Osteoblast (primary cell): ENCODE data around the gene COTL1. TPM values are rescaled to one million over a fixed set of nuclear protein-coding genes. Genes with fewer than 3 reads are reported as not detected.

Experiments
- DNase-seq: peaks from one replicate; pipeline ENCODE4 v3.0.0; 2011; ENCODE audit warnings: low spot score, mixed read lengths; ENCODE audit not compliant: insufficient read length; ENCODE audit errors: missing footprints
- H2AFZ ChIP-seq: 2 replicates; pipeline ENCODE4 v1.6.0; 2011; ENCODE audit warnings: mild to moderate bottlenecking, low read length
- H3K27ac ChIP-seq: 2 replicates; pipeline ENCODE4 v1.5.1; 2011; ENCODE audit warnings: mild to moderate bottlenecking, low read depth, low read length, moderate library complexity
- H3K27me3 ChIP-seq: 2 replicates; pipeline ENCODE4 v1.6.0; 2012; ENCODE audit warnings: mild to moderate bottlenecking, control low read depth, inconsistent platforms, low read length, moderate library complexity; ENCODE audit not compliant: insufficient read depth
- H3K36me3 ChIP-seq: 2 replicates; pipeline ENCODE4 v1.5.1; 2011; ENCODE audit warnings: mild to moderate bottlenecking, low read length, control low read depth, moderate library complexity; ENCODE audit not compliant: insufficient read depth
- H3K4me1 ChIP-seq: 2 replicates; pipeline ENCODE4 v1.5.1; 2011; ENCODE audit warnings: mild to moderate bottlenecking, low read length, control low read depth, moderate library complexity; ENCODE audit not compliant: insufficient read depth
- H3K4me2 ChIP-seq: 2 replicates; pipeline ENCODE4 v1.6.0; 2011; ENCODE audit warnings: mild to moderate bottlenecking, low read length; ENCODE audit not compliant: insufficient read depth
- H3K4me3 ChIP-seq: fragments of 200-600 bp; sonication (generic); 3 replicates; pipeline ENCODE4 v1.5.1; 2012; ENCODE audit warnings: mild to moderate bottlenecking, low read length, inconsistent platforms; ENCODE audit not compliant: insufficient read depth
- H3K79me2 ChIP-seq: 2 replicates; pipeline ENCODE4 v1.6.0; 2012; ENCODE audit warnings: mild to moderate bottlenecking, low read length, control low read depth, inconsistent platforms; ENCODE audit not compliant: insufficient read depth
- H3K9me3 ChIP-seq: 2 replicates; pipeline ENCODE4 v1.5.1; 2011; ENCODE audit warnings: low read depth, low read length, control low read depth
- H4K20me1 ChIP-seq: 2 replicates; pipeline ENCODE4 v1.6.0; 2012; ENCODE audit warnings: mild to moderate bottlenecking, low read length, control low read depth; ENCODE audit not compliant: insufficient read depth
- CTCF ChIP-seq: IDR thresholded peaks from 2 replicates; pipeline ENCODE4 v1.5.1; 2011; ENCODE audit warnings: mild to moderate bottlenecking, low read depth, low read length, moderate library complexity; ENCODE audit errors: extremely low read depth
- total RNA-seq: library from RNA; depleted of rRNA; stranded (reverse); fragments of >200 nt; gene quantifications from 2 replicates; pipeline ENCODE4 v1.2.3, GENCODE V29; 2012

Gene COTL1
- total RNA-seq, 1 donor, result 145 TPM

- Histone ChIP-seq H3K4me1 (peaks cover 15% of the 10 kb centered on the region), H3K27ac (no peak overlapping the region), H2AFZ (no peak overlapping the region), H4K20me1 (peaks cover 67% of the 10 kb centered on the region), H3K4me3 (no peak overlapping the region), H3K79me2 (peaks cover 100% of the 10 kb centered on the region), H3K36me3 (peaks cover 21% of the 10 kb centered on the region), H3K4me2 (no peak overlapping the region), H3K27me3 (no peaks in the 10 kb centered on the region), H3K9me3 (no peaks in the 10 kb centered on the region)
- DNase-seq, result no peak
- TF ChIP-seq CTCF, result no peak
Measured at GRCh38 chr16:84608282-84608681, 9.6 kb downstream of the COTL1 start.

- H3K27me3 ChIP-seq, result no peaks in the 10 kb centered on the region
- H3K4me1 ChIP-seq, result peaks cover 21% of the 10 kb centered on the region
- H4K20me1 ChIP-seq, result peaks cover 68% of the 10 kb centered on the region
- H2AFZ ChIP-seq, result no peak overlapping the region
- peaks cover 17% of the 10 kb centered on the region for H3K36me3 ChIP-seq
- H3K27ac ChIP-seq, result no peak overlapping the region
- TF ChIP-seq CTCF, result no peak
- peaks cover 96% of the 10 kb centered on the region for H3K79me2 ChIP-seq
- DNase-seq, result no peak
- H3K9me3 ChIP-seq, result no peaks in the 10 kb centered on the region
- H3K4me2 ChIP-seq, result no peak overlapping the region
- no peak overlapping the region for H3K4me3 ChIP-seq
Measured at GRCh38 chr16:84607694-84608093, 10.2 kb downstream of the COTL1 start.

GRCh38 chr16:84607061-84607460 lies 10.8 kb downstream of the COTL1 start:
- no peak overlapping the region for H3K4me3 ChIP-seq
- no peak overlapping the region for H2AFZ ChIP-seq
- peaks cover 25% of the 10 kb centered on the region for H3K4me1 ChIP-seq
- H3K9me3 ChIP-seq, result no peaks in the 10 kb centered on the region
- no peak overlapping the region for H3K27ac ChIP-seq
- H3K4me2 ChIP-seq, result no peak overlapping the region
- peaks cover 13% of the 10 kb centered on the region for H3K36me3 ChIP-seq
- TF ChIP-seq CTCF, result no peak
- H4K20me1 ChIP-seq, result peaks cover 64% of the 10 kb centered on the region
- H3K79me2 ChIP-seq, result peaks cover 94% of the 10 kb centered on the region
- no peak for DNase-seq
- no peaks in the 10 kb centered on the region for H3K27me3 ChIP-seq

GRCh38 chr16:84606081-84606875 lies 11.6 kb downstream of the COTL1 start:
- H3K27me3 ChIP-seq, result no peaks in the 10 kb centered on the region
- no peak overlapping the region for H3K27ac ChIP-seq
- no peak overlapping the region for H2AFZ ChIP-seq
- no peaks in the 10 kb centered on the region for H3K9me3 ChIP-seq
- H3K79me2 ChIP-seq, result peaks cover 94% of the 10 kb centered on the region
- H3K4me1 ChIP-seq, result peaks cover 26% of the 10 kb centered on the region
- H3K36me3 ChIP-seq, result peaks cover 13% of the 10 kb centered on the region
- H3K4me2 ChIP-seq, result no peak overlapping the region
- DNase-seq, result no peak
- TF ChIP-seq CTCF, result no peak
- H3K4me3 ChIP-seq, result no peak overlapping the region
- H4K20me1 ChIP-seq, result peaks cover 67% of the 10 kb centered on the region
